ENCODE measurements around the gene OR1E2. TPM values are rescaled to one million over a fixed set of nuclear protein-coding genes. Genes with fewer than 3 reads are reported as not detected.
"Not testable (repeated sequence)": the region's sequence is repeated elsewhere in the genome, so short reads cannot be mapped to it uniquely, and the experiment has no call there.

OR1E2 gene
- total RNA-seq, 1 donor from 2014 or later, result not detected

- Mint-ChIP-seq H3K4me3 (no peak within 1 kb of the TSS), H3K27me3 (ENCODE audit: low read depth) (no peaks in the 10 kb centered on the region), H3K27ac (no peak within 1 kb of the TSS), H3K36me3 (no peaks in the 10 kb centered on the region), H3K9me3 (peaks cover 53% of the 10 kb centered on the region), H3K4me1 (no peaks in the 10 kb centered on the region)
- TF ChIP-seq, protein P1, sequence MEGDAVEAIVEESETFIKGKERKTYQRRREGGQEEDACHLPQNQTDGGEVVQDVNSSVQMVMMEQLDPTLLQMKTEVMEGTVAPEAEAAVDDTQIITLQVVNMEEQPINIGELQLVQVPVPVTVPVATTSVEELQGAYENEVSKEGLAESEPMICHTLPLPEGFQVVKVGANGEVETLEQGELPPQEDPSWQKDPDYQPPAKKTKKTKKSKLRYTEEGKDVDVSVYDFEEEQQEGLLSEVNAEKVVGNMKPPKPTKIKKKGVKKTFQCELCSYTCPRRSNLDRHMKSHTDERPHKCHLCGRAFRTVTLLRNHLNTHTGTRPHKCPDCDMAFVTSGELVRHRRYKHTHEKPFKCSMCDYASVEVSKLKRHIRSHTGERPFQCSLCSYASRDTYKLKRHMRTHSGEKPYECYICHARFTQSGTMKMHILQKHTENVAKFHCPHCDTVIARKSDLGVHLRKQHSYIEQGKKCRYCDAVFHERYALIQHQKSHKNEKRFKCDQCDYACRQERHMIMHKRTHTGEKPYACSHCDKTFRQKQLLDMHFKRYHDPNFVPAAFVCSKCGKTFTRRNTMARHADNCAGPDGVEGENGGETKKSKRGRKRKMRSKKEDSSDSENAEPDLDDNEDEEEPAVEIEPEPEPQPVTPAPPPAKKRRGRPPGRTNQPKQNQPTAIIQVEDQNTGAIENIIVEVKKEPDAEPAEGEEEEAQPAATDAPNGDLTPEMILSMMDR (IDR thresholded peaks at IDR 0.05; ENCODE audit: unreplicated experiment), result no peak
- no peak for DNase-seq (ENCODE audit: low spot score in 2 of 2, unreplicated experiment in 2 of 2)
These were observed 22.6 kb downstream of the OR1E2 start, which contains the start of gene OR3A3 for GRCh38 chr17:3411070-3411469. TSS of gene OR3A3 (plus strand) at chr17:3411370.

DNA sequence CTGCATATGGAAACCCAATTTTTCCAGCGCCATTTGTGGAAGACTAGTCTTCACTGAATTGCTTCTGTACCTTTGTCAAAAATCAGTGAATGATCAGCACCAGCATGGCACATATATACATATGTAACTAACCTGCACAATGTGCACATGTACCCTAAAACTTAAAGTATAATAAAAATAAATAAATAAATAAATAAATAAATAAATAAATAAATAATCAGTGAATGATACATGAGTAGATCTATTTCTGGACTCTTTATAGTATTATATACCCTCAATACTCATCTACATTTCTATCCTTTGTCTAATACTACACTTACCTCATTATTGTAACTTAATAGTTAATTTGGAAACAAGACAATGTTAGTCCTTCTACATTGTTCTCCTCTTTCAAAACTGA, 29.8 kb downstream of the OR1E2 start:
- DNase-seq (ENCODE audit: low spot score in 2 of 2, unreplicated experiment in 2 of 2); H3K27ac Mint-ChIP-seq; H3K4me1 Mint-ChIP-seq; H3K36me3 Mint-ChIP-seq; H3K27me3 Mint-ChIP-seq (ENCODE audit: low read depth); H3K4me3 Mint-ChIP-seq: not testable (repeated sequence)
- H3K9me3 Mint-ChIP-seq, result peaks cover 83% of the 10 kb centered on the region

DNA sequence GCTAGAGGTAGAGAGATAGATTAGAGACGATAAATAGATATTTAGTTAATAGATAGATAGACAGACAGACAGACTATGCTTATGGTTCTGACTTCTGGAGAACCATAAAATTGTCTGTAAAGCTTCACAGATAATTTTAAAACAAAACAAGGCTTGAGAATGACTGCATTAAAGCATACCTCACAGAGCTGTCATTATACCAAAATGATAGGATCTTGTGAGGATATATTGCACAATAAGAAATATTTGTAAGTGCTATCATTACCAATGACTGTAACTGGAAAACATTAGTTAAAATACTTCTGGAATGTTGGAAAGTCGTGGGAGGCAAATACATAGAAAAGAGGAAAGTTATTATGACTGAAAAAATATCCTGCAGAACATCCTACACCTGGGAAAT, 31.9 kb downstream of the OR1E2 start:
- Mint-ChIP-seq H3K4me1 (no peaks in the 10 kb centered on the region), H3K27ac (no peak overlapping the region), H3K4me3 (no peak overlapping the region), H3K27me3 (ENCODE audit: low read depth) (no peaks in the 10 kb centered on the region), H3K36me3 (no peaks in the 10 kb centered on the region), H3K9me3 (peaks cover 75% of the 10 kb centered on the region)
- TF ChIP-seq, protein P1 (IDR thresholded peaks at IDR 0.05; ENCODE audit: unreplicated experiment), result no peak
- no peak for DNase-seq (ENCODE audit: low spot score in 2 of 2, unreplicated experiment in 2 of 2)

DNA sequence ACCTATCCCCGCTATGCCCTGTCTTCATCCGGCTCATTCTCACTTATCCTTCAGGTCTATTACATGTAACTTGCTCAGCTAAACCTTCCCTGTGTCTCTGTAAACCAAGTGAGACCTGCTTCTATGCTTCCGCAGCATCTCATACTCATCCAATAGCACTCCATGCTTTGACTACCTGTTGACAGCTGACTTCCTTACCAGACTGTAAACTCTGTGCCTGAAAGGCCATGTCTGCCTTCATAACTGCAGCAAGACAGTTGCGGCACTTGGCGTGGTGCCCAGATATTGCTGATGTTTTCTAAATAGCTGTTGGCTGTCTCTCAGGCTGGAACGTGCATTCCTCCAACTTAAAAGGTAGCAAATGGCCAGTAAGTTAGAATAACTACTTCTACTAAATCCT, 33.6 kb downstream of the OR1E2 start:
- TF ChIP-seq, protein P1 (IDR thresholded peaks at IDR 0.05; ENCODE audit: unreplicated experiment), result no peak
- no peak for DNase-seq (ENCODE audit: low spot score in 2 of 2, unreplicated experiment in 2 of 2)
- peaks cover 65% of the 10 kb centered on the region for H3K9me3 Mint-ChIP-seq
- peaks cover 2% of the 10 kb centered on the region for H3K36me3 Mint-ChIP-seq
- H3K27ac Mint-ChIP-seq, result no peak overlapping the region
- H3K27me3 Mint-ChIP-seq (ENCODE audit: low read depth), result no peaks in the 10 kb centered on the region
- H3K4me1 Mint-ChIP-seq, result no peaks in the 10 kb centered on the region
- H3K4me3 Mint-ChIP-seq, result no peak overlapping the region

DNA sequence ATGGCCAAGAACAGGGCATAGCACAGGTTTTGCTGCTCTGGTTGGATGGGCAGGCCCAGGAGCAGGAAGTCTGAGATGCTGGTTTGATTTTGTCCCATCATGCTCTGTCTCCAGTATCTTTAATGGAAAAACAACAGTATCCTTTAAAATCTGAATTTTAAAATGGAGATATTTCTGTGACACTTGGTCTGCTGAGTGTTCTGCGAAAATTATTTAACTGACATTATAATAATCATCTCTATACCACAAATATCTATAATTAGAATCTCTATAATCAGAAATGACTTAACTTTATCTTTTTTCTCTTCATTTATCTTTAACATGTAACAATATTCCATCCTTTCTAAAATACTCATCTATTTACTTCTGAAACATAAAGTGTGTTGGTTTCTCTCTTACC, 35.3 kb downstream of the OR1E2 start, which contains the start of gene OR1E1:
OR1E1 (minus strand) TSS at position 101 of the 400 bp plus-strand sequence; CDS start at position 101, 0 bp downstream.
- Mint-ChIP-seq H3K4me3 (no peak within 1 kb of the TSS), H3K4me1 (no peaks in the 10 kb centered on the region), H3K9me3 (peaks cover 61% of the 10 kb centered on the region), H3K36me3 (peaks cover 2% of the 10 kb centered on the region), H3K27me3 (ENCODE audit: low read depth) (no peaks in the 10 kb centered on the region), H3K27ac (no peak within 1 kb of the TSS)
- no peak for DNase-seq (ENCODE audit: low spot score in 2 of 2, unreplicated experiment in 2 of 2)
- TF ChIP-seq, protein P1 (IDR thresholded peaks at IDR 0.05; ENCODE audit: unreplicated experiment), result no peak

DNA sequence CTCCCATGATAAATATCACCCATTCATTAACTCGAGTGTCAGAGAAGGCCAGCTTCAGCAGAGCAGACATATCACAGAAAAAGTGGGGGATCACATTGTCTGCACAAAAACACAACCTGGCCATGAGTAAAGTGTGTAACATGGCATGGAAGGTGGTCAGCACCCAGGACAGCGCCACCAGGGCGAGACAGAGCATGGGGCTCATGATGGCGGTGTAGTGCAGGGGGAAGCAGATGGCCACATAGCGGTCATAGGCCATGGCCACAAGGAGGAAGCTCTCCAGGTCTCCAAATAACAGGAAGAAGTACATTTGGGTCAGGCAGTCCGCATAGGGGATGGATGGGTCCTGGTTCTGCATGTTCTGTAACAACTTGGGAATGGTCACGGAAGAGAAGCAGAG, 35.8 kb downstream of the OR1E2 start:
- not testable (repeated sequence) for DNase-seq (ENCODE audit: low spot score in 2 of 2, unreplicated experiment in 2 of 2); H3K4me1 Mint-ChIP-seq; H3K36me3 Mint-ChIP-seq; H3K27me3 Mint-ChIP-seq (ENCODE audit: low read depth); H3K27ac Mint-ChIP-seq; H3K4me3 Mint-ChIP-seq
- peaks cover 56% of the 10 kb centered on the region for H3K9me3 Mint-ChIP-seq

GRCh38 chr17:3389791-3390190, 43.9 kb downstream of the OR1E2 start:
- Mint-ChIP-seq H3K27me3 (ENCODE audit: low read depth) (no peaks in the 10 kb centered on the region), H3K4me1 (no peaks in the 10 kb centered on the region), H3K9me3 (peaks cover 53% of the 10 kb centered on the region), H3K27ac (no peak overlapping the region), H3K4me3 (no peak overlapping the region), H3K36me3 (no peaks in the 10 kb centered on the region)
- TF ChIP-seq, protein P1 (IDR thresholded peaks at IDR 0.05; ENCODE audit: unreplicated experiment), result no peak
- DNase-seq (ENCODE audit: low spot score in 2 of 2, unreplicated experiment in 2 of 2), result no peak
